Glutamatergic neuron (in vitro differentiated cells): ENCODE results near the gene PLCL2. TPM values are rescaled to one million over a fixed set of nuclear protein-coding genes. Genes with fewer than 3 reads are reported as not detected.
"Not testable (repeated sequence)": the region's sequence is repeated elsewhere in the genome, so short reads cannot be mapped to it uniquely, and the experiment has no call there.

Source experiments
- DNase-seq: peaks from one replicate; pipeline ENCODE4 v3.0.0; 2022
- H3K27ac Mint-ChIP-seq: one replicate; pipeline ENCODE4 v1.8.0; 2020; ENCODE audit warnings: mild to moderate bottlenecking, mixed read lengths, inconsistent platforms; ENCODE audit not compliant: unreplicated experiment
- H3K27me3 Mint-ChIP-seq: one replicate; pipeline ENCODE4 v1.8.0; 2020; ENCODE audit warnings: mild to moderate bottlenecking, moderate library complexity, mixed read lengths, inconsistent platforms; ENCODE audit not compliant: unreplicated experiment
- H3K36me3 Mint-ChIP-seq: one replicate; pipeline ENCODE4 v1.8.0; 2020; ENCODE audit warnings: mild to moderate bottlenecking, mixed read lengths, inconsistent platforms; ENCODE audit not compliant: unreplicated experiment
- H3K4me1 Mint-ChIP-seq: one replicate; pipeline ENCODE4 v1.8.0; 2020; ENCODE audit warnings: mild to moderate bottlenecking, low read depth, mixed read lengths, inconsistent platforms; ENCODE audit not compliant: unreplicated experiment
- H3K4me3 Mint-ChIP-seq: one replicate; pipeline ENCODE4 v1.8.0; 2020; ENCODE audit warnings: mild to moderate bottlenecking, mixed read lengths, inconsistent platforms; ENCODE audit not compliant: unreplicated experiment
- H3K9me3 Mint-ChIP-seq: one replicate; pipeline ENCODE4 v1.8.0; 2020; ENCODE audit warnings: mild to moderate bottlenecking, moderate library complexity, mixed read lengths, inconsistent platforms; ENCODE audit not compliant: unreplicated experiment
- CTCF ChIP-seq: fragments of 200-600 bp; sonication (generic); IDR thresholded peaks from one replicate; pipeline ENCODE4 v1.5.0; 2021; ENCODE audit not compliant: partially characterized antibody, unreplicated experiment
- total RNA-seq: library from RNA; stranded (reverse); fragmentation: NEBNext Ultra II Directional; extraction: Animal tissue kit (Norgen Biotek cat#: 25700); gene quantifications from one replicate; pipeline ENCODE4 v1.2.1, GENCODE V29; 2021; ENCODE audit not compliant: unreplicated experiment

PLCL2 gene
- total RNA-seq, 1 donor from 2014 or later = 71.1 TPM

- peak overlapping the region; percentile 31 for H3K27ac Mint-ChIP-seq
- no peak for TF ChIP-seq CTCF
- H3K4me3 Mint-ChIP-seq = peak overlapping the region; percentile 51
- H3K4me1 Mint-ChIP-seq = peaks cover 26% of the 10 kb centered on the region
- no peaks in the 10 kb centered on the region for H3K27me3 Mint-ChIP-seq
- peaks cover 5% of the 10 kb centered on the region for H3K36me3 Mint-ChIP-seq
- no peak for DNase-seq
- H3K9me3 Mint-ChIP-seq = peaks cover 8% of the 10 kb centered on the region
Observed at GRCh38 chr3:16960125-16960524, 75.4 kb downstream of the PLCL2 start.

GRCh38 chr3:16961621-16962205 is 77.0 kb downstream of the PLCL2 start:
- Mint-ChIP-seq H3K27me3 (no peaks in the 10 kb centered on the region), H3K4me3 (no peak overlapping the region), H3K9me3 (peaks cover 8% of the 10 kb centered on the region), H3K27ac (peak overlapping the region; percentile 19), H3K36me3 (peaks cover 3% of the 10 kb centered on the region), H3K4me1 (peaks cover 26% of the 10 kb centered on the region)
- DNase-seq = no peak
- no peak for TF ChIP-seq CTCF

GRCh38 chr3:16975083-16975482 is 90.3 kb downstream of the PLCL2 start:
- Mint-ChIP-seq H3K27me3 (peaks cover 11% of the 10 kb centered on the region), H3K36me3 (peaks cover 26% of the 10 kb centered on the region), H3K4me1 (peaks cover 11% of the 10 kb centered on the region), H3K9me3 (peaks cover 15% of the 10 kb centered on the region), H3K4me3 (no peak overlapping the region), H3K27ac (no peak overlapping the region)
- TF ChIP-seq CTCF = no peak
- DNase-seq = no peak

GRCh38 chr3:16978234-16978920 is 93.6 kb downstream of the PLCL2 start:
- no peak overlapping the region for H3K4me3 Mint-ChIP-seq
- no peak overlapping the region for H3K27ac Mint-ChIP-seq
- no peak for TF ChIP-seq CTCF
- peaks cover 17% of the 10 kb centered on the region for H3K4me1 Mint-ChIP-seq
- H3K9me3 Mint-ChIP-seq = peaks cover 22% of the 10 kb centered on the region
- peaks cover 14% of the 10 kb centered on the region for H3K27me3 Mint-ChIP-seq
- peaks cover 28% of the 10 kb centered on the region for H3K36me3 Mint-ChIP-seq
- no peak for DNase-seq

- Mint-ChIP-seq H3K4me3 (no peak overlapping the region), H3K27ac (no peak overlapping the region), H3K36me3 (peaks cover 23% of the 10 kb centered on the region), H3K27me3 (peaks cover 12% of the 10 kb centered on the region), H3K4me1 (peaks cover 15% of the 10 kb centered on the region), H3K9me3 (peaks cover 21% of the 10 kb centered on the region)
- DNase-seq = no peak
- no peak for TF ChIP-seq CTCF
Observed at GRCh38 chr3:16978921-16979271, 94.1 kb downstream of the PLCL2 start.

GRCh38 chr3:16979769-16980515 is 95.2 kb downstream of the PLCL2 start:
- not testable (repeated sequence) for H3K27ac Mint-ChIP-seq, H3K4me3 Mint-ChIP-seq, DNase-seq, H3K27me3 Mint-ChIP-seq
- H3K9me3 Mint-ChIP-seq = peaks cover 19% of the 10 kb centered on the region
- peaks cover 11% of the 10 kb centered on the region for H3K4me1 Mint-ChIP-seq
- H3K36me3 Mint-ChIP-seq = peaks cover 21% of the 10 kb centered on the region

- H3K27ac Mint-ChIP-seq, H3K4me3 Mint-ChIP-seq, H3K4me1 Mint-ChIP-seq, DNase-seq, H3K27me3 Mint-ChIP-seq: not testable (repeated sequence)
- peaks cover 19% of the 10 kb centered on the region for H3K9me3 Mint-ChIP-seq
- peaks cover 18% of the 10 kb centered on the region for H3K36me3 Mint-ChIP-seq
Observed at GRCh38 chr3:16980526-16980925, 95.8 kb downstream of the PLCL2 start.
